Left hindlimb (tissue), 1 donor: Measurements from ENCODE around the gene KRTAP19-6.
"Not testable (repeated sequence)": the region's sequence is repeated elsewhere in the genome, so short reads cannot be mapped to it uniquely, and the experiment has no call there.

Source experiments
- DNase-seq: peaks from one replicate; pipeline ENCODE4 v3.0.0-alpha.2; 2018

The KRTAP19-6 gene

GRCh38 chr21:30541764-30542163 lies at the start of gene KRTAP19-6:
Gene KRTAP19-6 (minus strand): TSS chr21:30541864. CDS start chr21:30541833, 31 bp downstream.
- DNase-seq, result no peak

- no peak for DNase-seq
Observed at GRCh38 chr21:30590297-30590696, 48.6 kb upstream of the KRTAP19-6 start, which contains the start of gene KRTAP22-2. Gene KRTAP22-2 (minus strand): TSS chr21:30590397.

GRCh38 chr21:30582870-30583269 lies 41.2 kb upstream of the KRTAP19-6 start:
- DNase-seq, result no peak

GRCh38 chr21:30580132-30580531 lies 38.5 kb upstream of the KRTAP19-6 start:
- no peak for DNase-seq

- no peak for DNase-seq
Observed at GRCh38 chr21:30579346-30579745, 37.7 kb upstream of the KRTAP19-6 start.

GRCh38 chr21:30577766-30578165 lies 36.1 kb upstream of the KRTAP19-6 start:
- DNase-seq, result no peak

- DNase-seq, result no peak
Observed at GRCh38 chr21:30567617-30568016, 26.0 kb upstream of the KRTAP19-6 start.

GRCh38 chr21:30563630-30564029 lies 22.0 kb upstream of the KRTAP19-6 start:
- DNase-seq, result no peak

- no peak for DNase-seq
Observed at GRCh38 chr21:30563072-30563471, 21.4 kb upstream of the KRTAP19-6 start.

- no peak for DNase-seq
Observed at GRCh38 chr21:30561957-30562356, 20.3 kb upstream of the KRTAP19-6 start.

GRCh38 chr21:30561264-30561895 lies 19.7 kb upstream of the KRTAP19-6 start, which contains the start of gene KRTAP19-7:
Gene KRTAP19-7 (minus strand): TSS chr21:30561314. CDS start chr21:30561289, 25 bp downstream.
- DNase-seq, result no peak

GRCh38 chr21:30555095-30555494 lies 13.4 kb upstream of the KRTAP19-6 start:
- DNase-seq, result no peak

GRCh38 chr21:30552782-30553181 lies 11.1 kb upstream of the KRTAP19-6 start:
- no peak for DNase-seq

- DNase-seq, result no peak
Observed at GRCh38 chr21:30518876-30519275, 22.8 kb downstream of the KRTAP19-6 start.

- DNase-seq, result no peak
Observed at GRCh38 chr21:30515681-30516080, 26.0 kb downstream of the KRTAP19-6 start.

GRCh38 chr21:30505621-30506205 lies 36.0 kb downstream of the KRTAP19-6 start:
- DNase-seq, result not testable (repeated sequence)

GRCh38 chr21:30502041-30502440 lies 39.6 kb downstream of the KRTAP19-6 start, which contains the start of gene KRTAP19-5:
Gene KRTAP19-5 (minus strand): TSS chr21:30502141. CDS start chr21:30502090, 51 bp downstream.
- DNase-seq, result no peak

GRCh38 chr21:30497065-30497464 lies 44.6 kb downstream of the KRTAP19-6 start, which contains the start of gene KRTAP19-4:
Gene KRTAP19-4 (minus strand): TSS chr21:30497165. CDS start chr21:30497110, 55 bp downstream.
- no peak for DNase-seq

GRCh38 chr21:30491963-30492428 lies 49.7 kb downstream of the KRTAP19-6 start, which contains the start of gene KRTAP19-3:
Gene KRTAP19-3 (minus strand): TSS chr21:30492013. CDS start chr21:30491957, 56 bp downstream.
- no peak for DNase-seq
